ENCODE data around the gene TFAP2E.

GRCh38 chr1:35561297-35561971, 11.7 kb upstream of the TFAP2E start:
- no peak for TF ChIP-seq CTCF (conservative IDR thresholded peaks at IDR 0.05)
- no peak for TF ChIP-seq EZH2 (IDR thresholded peaks at IDR 0.05; ENCODE audit: low read depth)

Measured in PC-9 (cell line).